Peyer's patch (tissue), 4 donors: Measurements from ENCODE around the gene MTNR1B. TPM values are rescaled to one million over a fixed set of nuclear protein-coding genes. Genes with fewer than 3 reads are reported as not detected.

ENCODE experiments used
- DNase-seq, 3 donors: peaks; one replicate each; pipeline ENCODE4 v3.0.0-alpha.2; 2017 to 2019
- H3K27ac ChIP-seq, 4 donors: fragments of 200-600 bp; sonication (generic); one replicate each; pipeline ENCODE4 v1.5.1; 2016 to 2019
- H3K27me3 ChIP-seq, 2 donors: fragments of 200-600 bp; sonication (generic); one replicate each; pipeline ENCODE4 v1.5.1; 2019
- H3K36me3 ChIP-seq, 3 donors: fragments of 200-600 bp; sonication (generic); one replicate each; pipeline ENCODE4 v1.5.1; 2016 to 2019
- H3K4me1 ChIP-seq, 4 donors: fragments of 200-600 bp; sonication (generic); one replicate each; pipeline ENCODE4 v1.5.1; 2016 to 2019
- H3K4me3 ChIP-seq, 4 donors: fragments of 200-600 bp; sonication (generic); 1 replicate in 3 of 4; 2 replicates in 1 of 4; pipeline ENCODE4 v1.5.1; 2016 to 2019; ENCODE audit warnings: mild to moderate bottlenecking in 1 of 4
- H3K9me3 ChIP-seq, 4 donors: fragments of 200-600 bp; sonication (generic); one replicate each; pipeline ENCODE4 v1.5.1; 2016 to 2019; ENCODE audit warnings: mild to moderate bottlenecking in 1 of 4
- POLR2A ChIP-seq, 2 donors: fragments of 450-650 bp; IDR thresholded peaks; one replicate each; pipeline ENCODE4 v1.5.1; 2017; ENCODE audit warnings: antibody characterized with exemption in 2 of 2, mild to moderate bottlenecking in 2 of 2, moderate library complexity in 2 of 2
- total RNA-seq, 4 donors: library from RNA; depleted of rRNA; stranded (reverse); fragments of >200 nt; gene quantifications; one replicate each; pipeline ENCODE4 v1.1.0, GENCODE V29; 2016
- TF ChIP-seq, protein P1 (sequence below), 6 experiments: fragments of 450-650 bp in 4 of 6; fragments of 200-600 bp in 2 of 6; sonication (generic) in 1 of 6; IDR thresholded peaks; one replicate each; pipeline ENCODE4 v1.5.1; 2017 to 2019; ENCODE audit warnings: antibody characterized with exemption in 6 of 6, mild to moderate bottlenecking in 3 of 6, moderate library complexity in 1 of 6

MTNR1B gene
- total RNA-seq, 4 donors from 2014 or later, result not detected

- Histone ChIP-seq H3K36me3 (no peaks in the 10 kb centered on the region), H3K9me3 (no peaks in the 10 kb centered on the region), H3K27ac (no peak overlapping the region), H3K4me1 (no peaks in the 10 kb centered on the region), H3K4me3 (no peak overlapping the region), H3K27me3 (no peaks in the 10 kb centered on the region)
- no peak for TF ChIP-seq POLR2A (IDR thresholded peaks at IDR 0.05)
- TF ChIP-seq, protein P1, sequence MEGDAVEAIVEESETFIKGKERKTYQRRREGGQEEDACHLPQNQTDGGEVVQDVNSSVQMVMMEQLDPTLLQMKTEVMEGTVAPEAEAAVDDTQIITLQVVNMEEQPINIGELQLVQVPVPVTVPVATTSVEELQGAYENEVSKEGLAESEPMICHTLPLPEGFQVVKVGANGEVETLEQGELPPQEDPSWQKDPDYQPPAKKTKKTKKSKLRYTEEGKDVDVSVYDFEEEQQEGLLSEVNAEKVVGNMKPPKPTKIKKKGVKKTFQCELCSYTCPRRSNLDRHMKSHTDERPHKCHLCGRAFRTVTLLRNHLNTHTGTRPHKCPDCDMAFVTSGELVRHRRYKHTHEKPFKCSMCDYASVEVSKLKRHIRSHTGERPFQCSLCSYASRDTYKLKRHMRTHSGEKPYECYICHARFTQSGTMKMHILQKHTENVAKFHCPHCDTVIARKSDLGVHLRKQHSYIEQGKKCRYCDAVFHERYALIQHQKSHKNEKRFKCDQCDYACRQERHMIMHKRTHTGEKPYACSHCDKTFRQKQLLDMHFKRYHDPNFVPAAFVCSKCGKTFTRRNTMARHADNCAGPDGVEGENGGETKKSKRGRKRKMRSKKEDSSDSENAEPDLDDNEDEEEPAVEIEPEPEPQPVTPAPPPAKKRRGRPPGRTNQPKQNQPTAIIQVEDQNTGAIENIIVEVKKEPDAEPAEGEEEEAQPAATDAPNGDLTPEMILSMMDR (IDR thresholded peaks at IDR 0.05), result no peak
- DNase-seq, result no peak
These were observed 8.0 kb downstream of the MTNR1B start for GRCh38 chr11:92977401-92977800.

DNA sequence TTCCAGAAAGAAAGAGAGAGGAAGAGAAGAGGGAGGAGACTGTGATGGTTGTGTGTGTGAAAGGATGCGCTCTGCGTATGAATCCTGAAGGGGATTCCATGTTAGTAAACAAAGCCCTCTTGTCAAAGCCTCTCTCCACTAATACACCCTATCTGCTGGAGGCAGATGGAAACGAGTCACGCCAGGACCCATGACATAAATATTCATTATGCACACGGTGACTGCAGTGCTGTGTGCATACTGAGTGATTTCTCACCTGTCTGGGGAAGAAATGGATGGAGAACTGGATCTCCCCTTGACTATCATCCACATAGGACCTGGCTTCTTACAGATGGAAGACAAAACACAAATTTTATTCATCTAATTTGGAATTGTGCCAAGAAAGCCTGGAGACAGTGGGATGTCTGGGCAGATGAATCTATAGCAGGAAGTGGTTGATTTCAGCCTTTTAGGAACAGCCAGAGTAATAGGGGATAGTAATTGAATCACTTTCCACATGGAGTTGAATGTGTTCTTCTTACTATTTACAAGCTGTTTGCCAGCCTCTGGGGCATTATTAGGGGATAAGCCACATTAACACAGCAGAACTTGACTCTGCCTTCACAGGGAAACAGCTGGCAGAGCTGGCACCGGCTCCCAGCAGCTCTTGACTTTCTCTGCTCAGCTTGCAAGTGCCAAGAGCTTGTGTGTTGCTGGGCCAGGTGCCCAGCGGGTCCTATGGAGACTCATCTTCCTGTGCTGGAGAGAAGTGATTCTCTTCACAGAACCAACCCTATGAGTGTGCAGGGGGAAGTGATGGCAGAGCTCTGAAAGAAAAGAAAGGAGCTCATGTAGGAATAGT lies 9.0 kb downstream of the MTNR1B start:
- TF ChIP-seq POLR2A (IDR thresholded peaks at IDR 0.05), result no peak
- TF ChIP-seq, protein P1 (IDR thresholded peaks at IDR 0.05), result no peak
- H3K9me3 ChIP-seq, result no peaks in the 10 kb centered on the region
- no peak overlapping the region for H3K27ac ChIP-seq
- no peaks in the 10 kb centered on the region for H3K4me1 ChIP-seq
- DNase-seq, result no peak
- H3K27me3 ChIP-seq, result no peaks in the 10 kb centered on the region
- H3K36me3 ChIP-seq, result no peaks in the 10 kb centered on the region
- no peak overlapping the region for H3K4me3 ChIP-seq

- Histone ChIP-seq H3K4me1 (no peaks in the 10 kb centered on the region), H3K36me3 (no peaks in the 10 kb centered on the region), H3K27me3 (no peaks in the 10 kb centered on the region), H3K4me3 (no peak overlapping the region), H3K27ac (no peak overlapping the region), H3K9me3 (no peaks in the 10 kb centered on the region)
- TF ChIP-seq, protein P1 (IDR thresholded peaks at IDR 0.05), result no peak
- no peak for TF ChIP-seq POLR2A (IDR thresholded peaks at IDR 0.05)
- no peak for DNase-seq
These were observed 9.7 kb downstream of the MTNR1B start for GRCh38 chr11:92979176-92979575.

DNA sequence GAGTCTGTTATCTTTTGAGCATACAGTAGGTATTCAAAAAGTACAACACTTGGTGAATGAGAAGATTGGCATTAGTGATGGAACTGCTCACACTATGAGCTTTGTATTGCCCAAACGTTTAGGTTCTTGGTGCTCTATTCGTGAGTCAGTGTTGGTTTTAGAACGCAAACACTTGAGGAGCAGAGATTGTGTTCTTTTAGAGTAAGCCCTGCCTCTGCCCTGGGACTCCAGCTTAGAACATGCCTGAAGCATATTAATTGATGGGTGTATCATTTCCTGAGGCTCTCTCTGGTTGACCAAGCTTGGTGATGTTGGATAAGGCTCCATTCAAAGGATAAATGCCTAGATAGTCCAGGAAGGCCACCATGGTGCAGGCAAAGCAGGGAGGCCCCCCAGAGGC lies 10.9 kb downstream of the MTNR1B start:
- Histone ChIP-seq H3K27ac (no peak overlapping the region), H3K4me1 (no peaks in the 10 kb centered on the region), H3K9me3 (no peaks in the 10 kb centered on the region), H3K27me3 (no peaks in the 10 kb centered on the region), H3K4me3 (no peak overlapping the region), H3K36me3 (no peaks in the 10 kb centered on the region)
- DNase-seq, result no peak
- TF ChIP-seq POLR2A (IDR thresholded peaks at IDR 0.05), result no peak
- TF ChIP-seq, protein P1 (IDR thresholded peaks at IDR 0.05), result no peak

DNA sequence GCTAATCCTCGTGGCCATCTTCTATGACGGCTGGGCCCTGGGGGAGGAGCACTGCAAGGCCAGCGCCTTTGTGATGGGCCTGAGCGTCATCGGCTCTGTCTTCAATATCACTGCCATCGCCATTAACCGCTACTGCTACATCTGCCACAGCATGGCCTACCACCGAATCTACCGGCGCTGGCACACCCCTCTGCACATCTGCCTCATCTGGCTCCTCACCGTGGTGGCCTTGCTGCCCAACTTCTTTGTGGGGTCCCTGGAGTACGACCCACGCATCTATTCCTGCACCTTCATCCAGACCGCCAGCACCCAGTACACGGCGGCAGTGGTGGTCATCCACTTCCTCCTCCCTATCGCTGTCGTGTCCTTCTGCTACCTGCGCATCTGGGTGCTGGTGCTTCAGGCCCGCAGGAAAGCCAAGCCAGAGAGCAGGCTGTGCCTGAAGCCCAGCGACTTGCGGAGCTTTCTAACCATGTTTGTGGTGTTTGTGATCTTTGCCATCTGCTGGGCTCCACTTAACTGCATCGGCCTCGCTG lies 12.1 kb downstream of the MTNR1B start:
- Histone ChIP-seq H3K36me3 (no peaks in the 10 kb centered on the region), H3K4me1 (no peaks in the 10 kb centered on the region), H3K4me3 (no peak overlapping the region), H3K9me3 (no peaks in the 10 kb centered on the region), H3K27me3 (no peaks in the 10 kb centered on the region), H3K27ac (no peak overlapping the region)
- TF ChIP-seq POLR2A (IDR thresholded peaks at IDR 0.05), result no peak
- TF ChIP-seq, protein P1 (IDR thresholded peaks at IDR 0.05), result no peak
- no peak for DNase-seq
